Stomach smooth muscle (tissue), 2 donors: ENCODE data around the gene PHLDB2.

Source experiments
- H3K27ac ChIP-seq: one replicate; pipeline ENCODE4 v1.7.0; 2013; ENCODE audit warnings: mild to moderate bottlenecking, low read length, inconsistent platforms
- H3K27me3 ChIP-seq, 2 donors: one replicate each; pipeline ENCODE4 v1.7.0; 2013; ENCODE audit warnings: low read length in 2 of 2; ENCODE audit not compliant: insufficient read depth in 2 of 2, control insufficient read depth in 1 of 2
- H3K36me3 ChIP-seq, 2 donors: one replicate each; pipeline ENCODE4 v1.7.0; 2013; ENCODE audit warnings: low read length in 2 of 2; ENCODE audit not compliant: control insufficient read depth in 2 of 2, insufficient read depth in 2 of 2
- H3K4me1 ChIP-seq: one replicate; pipeline ENCODE4 v1.7.0; 2013; ENCODE audit warnings: low read length; ENCODE audit not compliant: control insufficient read depth, insufficient read depth
- H3K4me3 ChIP-seq, 2 donors: one replicate each; pipeline ENCODE4 v1.7.0; 2013; ENCODE audit warnings: low read length in 2 of 2
- H3K9ac ChIP-seq, 2 donors: one replicate each; pipeline ENCODE4 v1.7.0; 2013; ENCODE audit warnings: low read length in 2 of 2, mild to moderate bottlenecking in 1 of 2
- H3K9me3 ChIP-seq, 2 donors: one replicate each; pipeline ENCODE4 v1.7.0; 2013; ENCODE audit warnings: low read length in 2 of 2; ENCODE audit not compliant: control insufficient read depth in 2 of 2
- donor health status: healthy.
- donor health status: Pancreatic carcinoma.

PHLDB2 gene

GRCh38 chr3:112019716-112020115 lies 160.7 kb downstream of the PHLDB2 start:
- H3K36me3 ChIP-seq: no peaks in the 10 kb centered on the region
- H3K4me3 ChIP-seq: no peak overlapping the region
- H3K9ac ChIP-seq: no peak overlapping the region

GRCh38 chr3:112020674-112021085 lies 161.6 kb downstream of the PHLDB2 start:
- Histone ChIP-seq H3K36me3 (no peaks in the 10 kb centered on the region), H3K4me1 (no peaks in the 10 kb centered on the region), H3K27ac (no peak overlapping the region)

More at GRCh38 chr3:112019716-112020115, 160.7 kb downstream of the PHLDB2 start:
- Histone ChIP-seq H3K4me1 (no peaks in the 10 kb centered on the region), H3K9me3 (peaks cover 0 to 3% of the 10 kb centered on the region in 2 donors), H3K27ac (no peak overlapping the region), H3K27me3 (no peaks in the 10 kb centered on the region)

More at GRCh38 chr3:112020674-112021085, 161.6 kb downstream of the PHLDB2 start:
- no peak overlapping the region for H3K9ac ChIP-seq
- no peaks in the 10 kb centered on the region for H3K27me3 ChIP-seq
- H3K4me3 ChIP-seq: no peak overlapping the region
- peaks cover 0 to 3% of the 10 kb centered on the region in 2 donors for H3K9me3 ChIP-seq
